NCI-H1092 treated with DMSO at 0.1 percent for 48 hours (cell line): Measurements from ENCODE around the gene CLASRP.
A peak's percentile ranks its signal among the peaks of the same experiment; 100 is the strongest.

Experiments used
- DNase-seq: peaks from one replicate; lab custom pipeline; 2025; lab: John Stamatoyannopoulos, UW

Gene CLASRP

GRCh38 chr19:45059258-45059965 lies 20.6 kb downstream of the CLASRP start:
- no peak for DNase-seq

GRCh38 chr19:45061965-45062364 lies 23.1 kb downstream of the CLASRP start:
- DNase-seq, result no peak

- no peak for DNase-seq
Observed at GRCh38 chr19:45063851-45064801, 25.3 kb downstream of the CLASRP start.

- no peak for DNase-seq
Observed at GRCh38 chr19:45066921-45067661, 28.2 kb downstream of the CLASRP start.

- no peak for DNase-seq
Observed at GRCh38 chr19:45068041-45068440, 29.2 kb downstream of the CLASRP start.

- no peak for DNase-seq
Observed at GRCh38 chr19:45069056-45069455, 30.2 kb downstream of the CLASRP start.

- DNase-seq, result no peak
Observed at GRCh38 chr19:45070214-45070613, 31.4 kb downstream of the CLASRP start.

GRCh38 chr19:45070861-45071544 lies 32.2 kb downstream of the CLASRP start:
- no peak for DNase-seq

GRCh38 chr19:45071545-45071938 lies 32.7 kb downstream of the CLASRP start:
- no peak for DNase-seq

- no peak for DNase-seq
Observed at GRCh38 chr19:45071969-45072790, 33.3 kb downstream of the CLASRP start.

GRCh38 chr19:45074744-45075300 lies 36.0 kb downstream of the CLASRP start:
- DNase-seq, result no peak

GRCh38 chr19:45075301-45076028 lies 36.6 kb downstream of the CLASRP start:
- no peak for DNase-seq

- DNase-seq, result no peak
Observed at GRCh38 chr19:45076029-45076850, 37.4 kb downstream of the CLASRP start, which contains the start of gene ZNF296. Gene ZNF296 (minus strand): TSS chr19:45076478. CDS start chr19:45076373, 105 bp downstream.

GRCh38 chr19:45076851-45077730 lies 38.2 kb downstream of the CLASRP start:
- no peak for DNase-seq

GRCh38 chr19:45078390-45079062 lies 39.7 kb downstream of the CLASRP start:
- DNase-seq, result no peak

GRCh38 chr19:45079063-45079910 lies 40.4 kb downstream of the CLASRP start, which contains the start of gene GEMIN7:
Gene GEMIN7 (plus strand): TSS chr19:45079260. CDS start chr19:45090115, 10,855 bp downstream.
- DNase-seq, result peak; percentile 53
